Neural progenitor cell (in vitro differentiated cells): ENCODE results near the gene FOXA2.

ENCODE experiments used
- EZH2 ChIP-seq: fragments of 200-600 bp; sonication (generic); IDR thresholded peaks from 2 replicates; pipeline ENCODE4 v1.6.1; 2017; ENCODE audit warnings: antibody characterized with exemption, mild to moderate bottlenecking, moderate library complexity
- TF ChIP-seq, protein P1 (sequence below): fragments of 200-600 bp; sonication (generic); IDR thresholded peaks from 2 replicates; pipeline ENCODE4 v1.5.1; 2017; ENCODE audit warnings: antibody characterized with exemption, mild to moderate bottlenecking

DNA sequence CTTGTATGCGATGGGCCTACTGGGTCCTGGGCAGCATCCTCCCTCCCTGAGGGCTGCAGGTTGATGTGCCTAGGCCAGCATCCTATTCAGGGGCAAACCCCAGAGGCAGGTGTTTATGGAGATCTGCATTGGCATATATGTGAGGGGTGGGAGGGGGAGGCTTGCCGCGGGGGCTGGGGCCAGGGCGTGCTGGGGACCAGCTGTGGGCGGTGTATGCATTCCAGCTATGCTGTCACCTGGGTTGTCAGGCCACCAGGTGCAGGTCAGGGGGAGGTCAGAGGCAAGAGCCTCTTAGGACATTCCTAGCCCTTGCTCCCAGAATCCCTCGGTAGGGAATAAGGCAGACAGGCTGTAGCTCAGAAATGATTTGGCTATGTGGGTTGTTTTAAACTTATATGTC, 11.9 kb downstream of the FOXA2 start:
- no peak for TF ChIP-seq EZH2
- TF ChIP-seq, protein P1, sequence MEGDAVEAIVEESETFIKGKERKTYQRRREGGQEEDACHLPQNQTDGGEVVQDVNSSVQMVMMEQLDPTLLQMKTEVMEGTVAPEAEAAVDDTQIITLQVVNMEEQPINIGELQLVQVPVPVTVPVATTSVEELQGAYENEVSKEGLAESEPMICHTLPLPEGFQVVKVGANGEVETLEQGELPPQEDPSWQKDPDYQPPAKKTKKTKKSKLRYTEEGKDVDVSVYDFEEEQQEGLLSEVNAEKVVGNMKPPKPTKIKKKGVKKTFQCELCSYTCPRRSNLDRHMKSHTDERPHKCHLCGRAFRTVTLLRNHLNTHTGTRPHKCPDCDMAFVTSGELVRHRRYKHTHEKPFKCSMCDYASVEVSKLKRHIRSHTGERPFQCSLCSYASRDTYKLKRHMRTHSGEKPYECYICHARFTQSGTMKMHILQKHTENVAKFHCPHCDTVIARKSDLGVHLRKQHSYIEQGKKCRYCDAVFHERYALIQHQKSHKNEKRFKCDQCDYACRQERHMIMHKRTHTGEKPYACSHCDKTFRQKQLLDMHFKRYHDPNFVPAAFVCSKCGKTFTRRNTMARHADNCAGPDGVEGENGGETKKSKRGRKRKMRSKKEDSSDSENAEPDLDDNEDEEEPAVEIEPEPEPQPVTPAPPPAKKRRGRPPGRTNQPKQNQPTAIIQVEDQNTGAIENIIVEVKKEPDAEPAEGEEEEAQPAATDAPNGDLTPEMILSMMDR: no peak
